ENCODE data around the gene PCED1B. TPM values are rescaled to one million over a fixed set of nuclear protein-coding genes. Genes with fewer than 3 reads are reported as not detected.

Gene PCED1B
- total RNA-seq, 1 experiment from 2014 or later = 3.3 TPM

DNA sequence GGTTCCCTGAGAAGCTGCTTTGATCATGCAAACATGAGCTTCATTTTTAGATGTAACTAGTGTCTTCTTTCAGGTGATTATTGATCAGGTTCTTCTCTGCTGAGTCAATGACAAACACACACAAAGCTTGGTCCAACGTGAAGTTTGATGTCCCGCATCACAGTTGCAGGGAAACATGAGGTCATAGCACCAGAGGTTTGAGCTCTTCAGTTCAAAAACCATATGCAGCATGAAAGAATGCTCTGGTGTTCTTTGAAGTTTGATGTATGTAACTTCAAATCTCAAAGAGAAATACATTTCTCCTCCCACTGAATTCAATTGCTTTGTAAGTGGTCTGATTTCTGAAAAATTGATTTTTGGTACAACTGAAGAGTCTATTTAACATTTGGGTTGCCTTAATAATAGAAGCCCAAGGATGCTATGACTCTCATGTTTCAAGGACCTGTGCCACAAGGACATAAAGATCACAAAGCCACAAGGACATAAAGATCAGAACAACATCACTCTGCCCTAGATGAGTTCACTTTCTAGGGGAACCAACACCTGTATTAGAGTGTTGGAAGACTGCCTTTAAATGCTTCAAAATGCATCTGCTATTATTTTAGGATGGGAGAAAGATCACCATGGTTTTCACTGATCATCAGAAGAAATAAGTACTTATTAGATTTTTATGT lies 31.4 kb downstream of the PCED1B start:
- Histone ChIP-seq H2AK5ac (ENCODE audit: insufficient read length, low read length) (no peak overlapping the region), H2BK5ac (ENCODE audit: insufficient read length, low read length) (no peak overlapping the region), H3K9ac (ENCODE audit: extremely low read depth, insufficient read length, low read length) (no peak overlapping the region), H4K91ac (ENCODE audit: insufficient read length, low read depth, low read length) (no peak overlapping the region), H2BK12ac (ENCODE audit: insufficient read length, low read depth, low read length) (no peak overlapping the region), H3K9me3 (ENCODE audit: control insufficient read depth, low read depth, low read length) (no peaks in the 10 kb centered on the region), H3K56ac (ENCODE audit: insufficient read length, low read depth, low read length) (no peak overlapping the region), H3K27me3 (ENCODE audit: insufficient read depth, low read length) (no peaks in the 10 kb centered on the region), H3K4ac (ENCODE audit: low read depth, low read length) (no peak overlapping the region), H4K8ac (replicated peaks; ENCODE audit: insufficient read length, low read depth, low read length) (no peak overlapping the region), H3K23ac (ENCODE audit: insufficient read length, low read depth, low read length) (no peak overlapping the region), H3K23me2 (ENCODE audit: insufficient read length, low read depth, low read length, poor library complexity, severe bottlenecking) (no peaks in the 10 kb centered on the region), H2BK120ac (ENCODE audit: low read depth, low read length, poor library complexity, severe bottlenecking) (no peak overlapping the region), H2BK15ac (ENCODE audit: low read depth, low read length) (no peak overlapping the region), H4K20me1 (ENCODE audit: control insufficient read depth, insufficient read depth, insufficient read length) (no peaks in the 10 kb centered on the region), H4K5ac (ENCODE audit: insufficient read length, low read depth, low read length) (no peak overlapping the region), H3K18ac (ENCODE audit: insufficient read length, low read depth, low read length) (no peak overlapping the region), H3T11ph (ENCODE audit: low read length) (no peak overlapping the region), H3K14ac (ENCODE audit: insufficient read depth, low read length) (no peak overlapping the region), H3K4me1 (ENCODE audit: insufficient read depth, low read length) (no peaks in the 10 kb centered on the region), H3K79me1 (ENCODE audit: insufficient read depth, low read depth, low read length, poor library complexity, severe bottlenecking) (no peaks in the 10 kb centered on the region), H3K4me2 (ENCODE audit: insufficient read depth, insufficient read length, low read length) (no peak overlapping the region), H2BK20ac (ENCODE audit: low read depth, low read length, poor library complexity, severe bottlenecking) (no peak overlapping the region), H2AFZ (ENCODE audit: low read length) (no peak overlapping the region), H3K79me2 (ENCODE audit: insufficient read depth, low read length) (no peaks in the 10 kb centered on the region), H3K27ac (ENCODE audit: insufficient read length, low read depth, low read length) (no peak overlapping the region)
- WGBS (ENCODE audit: extremely low coverage, insufficient read length, low lambda C conversion rate) = no CpG with 5 or more reads among the region's 2 CpGs
- no peaks in the 10 kb centered on the region for H3K36me3 Mint-ChIP-seq (ENCODE audit: insufficient read depth in 1 of 3, low read depth in 3 of 3)
- TF ChIP-seq, protein P1, sequence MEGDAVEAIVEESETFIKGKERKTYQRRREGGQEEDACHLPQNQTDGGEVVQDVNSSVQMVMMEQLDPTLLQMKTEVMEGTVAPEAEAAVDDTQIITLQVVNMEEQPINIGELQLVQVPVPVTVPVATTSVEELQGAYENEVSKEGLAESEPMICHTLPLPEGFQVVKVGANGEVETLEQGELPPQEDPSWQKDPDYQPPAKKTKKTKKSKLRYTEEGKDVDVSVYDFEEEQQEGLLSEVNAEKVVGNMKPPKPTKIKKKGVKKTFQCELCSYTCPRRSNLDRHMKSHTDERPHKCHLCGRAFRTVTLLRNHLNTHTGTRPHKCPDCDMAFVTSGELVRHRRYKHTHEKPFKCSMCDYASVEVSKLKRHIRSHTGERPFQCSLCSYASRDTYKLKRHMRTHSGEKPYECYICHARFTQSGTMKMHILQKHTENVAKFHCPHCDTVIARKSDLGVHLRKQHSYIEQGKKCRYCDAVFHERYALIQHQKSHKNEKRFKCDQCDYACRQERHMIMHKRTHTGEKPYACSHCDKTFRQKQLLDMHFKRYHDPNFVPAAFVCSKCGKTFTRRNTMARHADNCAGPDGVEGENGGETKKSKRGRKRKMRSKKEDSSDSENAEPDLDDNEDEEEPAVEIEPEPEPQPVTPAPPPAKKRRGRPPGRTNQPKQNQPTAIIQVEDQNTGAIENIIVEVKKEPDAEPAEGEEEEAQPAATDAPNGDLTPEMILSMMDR (conservative IDR thresholded peaks at IDR 0.05) = no peak
- H3K4me3 Mint-ChIP-seq = no peak overlapping the region
- no peaks in the 10 kb centered on the region for H3K4me1 Mint-ChIP-seq
- no peak for DNase-seq
- H3K27ac Mint-ChIP-seq = no peak overlapping the region
- no peaks in the 10 kb centered on the region for H3K9me3 Mint-ChIP-seq
- no peaks in the 10 kb centered on the region for H3K27me3 Mint-ChIP-seq (ENCODE audit: low read depth)
